ENCODE measurements around the gene FOLR2.

The FOLR2 gene

GRCh38 chr11:72239849-72240460 is 23.4 kb downstream of the FOLR2 start:
- no peak for DNase-seq (ENCODE audit: low spot score)
- TF ChIP-seq, protein P1, sequence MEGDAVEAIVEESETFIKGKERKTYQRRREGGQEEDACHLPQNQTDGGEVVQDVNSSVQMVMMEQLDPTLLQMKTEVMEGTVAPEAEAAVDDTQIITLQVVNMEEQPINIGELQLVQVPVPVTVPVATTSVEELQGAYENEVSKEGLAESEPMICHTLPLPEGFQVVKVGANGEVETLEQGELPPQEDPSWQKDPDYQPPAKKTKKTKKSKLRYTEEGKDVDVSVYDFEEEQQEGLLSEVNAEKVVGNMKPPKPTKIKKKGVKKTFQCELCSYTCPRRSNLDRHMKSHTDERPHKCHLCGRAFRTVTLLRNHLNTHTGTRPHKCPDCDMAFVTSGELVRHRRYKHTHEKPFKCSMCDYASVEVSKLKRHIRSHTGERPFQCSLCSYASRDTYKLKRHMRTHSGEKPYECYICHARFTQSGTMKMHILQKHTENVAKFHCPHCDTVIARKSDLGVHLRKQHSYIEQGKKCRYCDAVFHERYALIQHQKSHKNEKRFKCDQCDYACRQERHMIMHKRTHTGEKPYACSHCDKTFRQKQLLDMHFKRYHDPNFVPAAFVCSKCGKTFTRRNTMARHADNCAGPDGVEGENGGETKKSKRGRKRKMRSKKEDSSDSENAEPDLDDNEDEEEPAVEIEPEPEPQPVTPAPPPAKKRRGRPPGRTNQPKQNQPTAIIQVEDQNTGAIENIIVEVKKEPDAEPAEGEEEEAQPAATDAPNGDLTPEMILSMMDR (IDR thresholded peaks at IDR 0.05): no peak
- Histone ChIP-seq H3K4me3 (peak overlapping the region; percentile 71), H3K27ac (peak overlapping the region in 1 of 2 donors; percentile 52)

DNA sequence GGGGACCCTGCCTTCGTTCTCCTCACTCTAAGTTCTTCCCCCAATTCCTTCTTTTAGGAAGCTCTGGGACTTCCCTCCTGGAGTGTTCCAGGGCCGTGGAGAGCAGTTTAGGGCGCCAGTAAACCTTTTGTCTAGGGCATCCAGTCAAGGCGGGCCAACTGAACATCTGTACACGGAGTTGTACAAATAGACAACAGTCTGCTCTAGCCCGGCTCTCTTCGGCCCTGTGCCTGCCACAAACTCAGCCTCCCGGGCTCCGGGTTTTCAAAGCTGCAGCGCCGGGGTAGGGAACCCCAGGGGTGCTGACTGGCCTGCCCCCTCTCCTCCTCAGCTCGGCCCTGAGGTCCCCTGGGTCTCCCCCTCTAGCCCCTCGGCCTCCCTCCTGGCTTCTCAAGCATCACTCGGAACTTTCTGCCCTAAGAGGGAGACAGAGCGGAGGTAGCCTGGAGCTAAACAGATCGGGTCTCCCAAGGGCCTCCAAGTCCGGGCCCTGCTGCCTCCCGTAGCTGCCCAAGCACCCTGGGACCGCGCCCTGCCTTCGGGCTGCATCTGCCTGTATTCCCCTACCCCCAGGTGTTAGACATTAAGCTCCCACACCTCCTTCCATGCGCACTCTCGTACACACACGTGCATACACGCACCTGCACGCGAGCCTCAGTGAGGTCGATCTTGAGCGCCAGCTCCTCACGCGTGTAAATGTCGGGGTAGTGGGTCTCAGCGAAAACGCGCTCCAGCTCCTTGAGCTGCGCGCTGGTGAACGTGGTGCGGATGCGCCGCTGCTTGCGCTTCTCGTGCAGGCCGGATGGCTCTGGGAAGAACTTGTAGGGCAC is 24.1 kb downstream of the FOLR2 start:
- peak overlapping the region in 1 of 2 donors; percentile 52 for H3K27ac ChIP-seq
- H3K4me3 ChIP-seq: peak overlapping the region; percentile 71
- TF ChIP-seq, protein P1 (IDR thresholded peaks at IDR 0.05): no peak
- DNase-seq (ENCODE audit: low spot score): no peak

DNA sequence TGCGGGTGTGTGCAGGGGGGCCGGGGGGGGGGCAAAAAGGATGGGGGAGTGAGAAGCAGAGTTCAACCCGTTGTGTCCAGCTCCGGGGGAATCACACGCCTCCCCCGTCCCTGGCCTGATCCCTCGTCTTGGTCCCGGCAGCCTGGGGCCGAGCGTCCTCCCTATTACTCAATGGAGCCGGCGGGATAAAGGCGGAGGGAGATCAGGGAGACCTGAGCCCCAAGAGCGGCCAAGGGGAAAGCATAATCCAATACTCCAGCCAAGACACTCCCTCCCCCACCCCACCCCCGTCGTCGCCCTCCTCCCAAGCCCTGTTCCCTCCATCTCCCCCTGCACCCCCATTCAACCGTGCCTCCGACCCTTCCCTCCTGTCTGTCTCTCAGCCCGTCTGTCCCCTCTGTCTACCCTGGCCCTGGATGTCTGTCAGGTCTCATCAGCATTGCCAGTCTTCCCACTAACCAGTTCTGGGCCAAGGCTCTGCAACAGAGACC is 24.7 kb downstream of the FOLR2 start:
- DNase-seq (ENCODE audit: low spot score): peak; percentile 72

DNA sequence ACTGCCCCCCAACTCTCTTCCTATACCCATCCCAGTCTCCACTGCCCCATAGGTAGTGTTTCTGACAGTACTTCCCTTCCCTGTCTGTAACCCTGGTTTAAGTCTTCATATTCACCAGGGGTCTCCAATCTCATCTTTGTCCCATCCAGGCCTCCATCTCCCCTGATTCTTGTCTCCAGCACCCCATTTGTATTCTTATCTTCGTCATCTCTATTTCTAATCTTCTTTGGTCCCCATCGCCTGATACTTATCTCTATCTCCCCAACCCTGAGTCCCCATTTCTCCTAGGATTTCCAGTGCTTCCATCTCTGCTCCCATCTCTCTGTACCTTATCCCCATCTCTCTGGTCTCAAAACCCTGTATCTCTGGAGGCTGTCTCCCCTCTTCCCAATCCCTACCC is 25.5 kb downstream of the FOLR2 start:
- DNase-seq (ENCODE audit: low spot score): no peak
- Histone ChIP-seq H3K27ac (no peak overlapping the region), H3K4me3 (no peak overlapping the region)
- TF ChIP-seq, protein P1 (IDR thresholded peaks at IDR 0.05): no peak

More for the DNA sequence above, 24.7 kb downstream of the FOLR2 start:
- peak overlapping the region; percentile 71 for H3K4me3 ChIP-seq
- TF ChIP-seq, protein P1 (IDR thresholded peaks at IDR 0.05): no peak
- no peak overlapping the region for H3K27ac ChIP-seq

DNA sequence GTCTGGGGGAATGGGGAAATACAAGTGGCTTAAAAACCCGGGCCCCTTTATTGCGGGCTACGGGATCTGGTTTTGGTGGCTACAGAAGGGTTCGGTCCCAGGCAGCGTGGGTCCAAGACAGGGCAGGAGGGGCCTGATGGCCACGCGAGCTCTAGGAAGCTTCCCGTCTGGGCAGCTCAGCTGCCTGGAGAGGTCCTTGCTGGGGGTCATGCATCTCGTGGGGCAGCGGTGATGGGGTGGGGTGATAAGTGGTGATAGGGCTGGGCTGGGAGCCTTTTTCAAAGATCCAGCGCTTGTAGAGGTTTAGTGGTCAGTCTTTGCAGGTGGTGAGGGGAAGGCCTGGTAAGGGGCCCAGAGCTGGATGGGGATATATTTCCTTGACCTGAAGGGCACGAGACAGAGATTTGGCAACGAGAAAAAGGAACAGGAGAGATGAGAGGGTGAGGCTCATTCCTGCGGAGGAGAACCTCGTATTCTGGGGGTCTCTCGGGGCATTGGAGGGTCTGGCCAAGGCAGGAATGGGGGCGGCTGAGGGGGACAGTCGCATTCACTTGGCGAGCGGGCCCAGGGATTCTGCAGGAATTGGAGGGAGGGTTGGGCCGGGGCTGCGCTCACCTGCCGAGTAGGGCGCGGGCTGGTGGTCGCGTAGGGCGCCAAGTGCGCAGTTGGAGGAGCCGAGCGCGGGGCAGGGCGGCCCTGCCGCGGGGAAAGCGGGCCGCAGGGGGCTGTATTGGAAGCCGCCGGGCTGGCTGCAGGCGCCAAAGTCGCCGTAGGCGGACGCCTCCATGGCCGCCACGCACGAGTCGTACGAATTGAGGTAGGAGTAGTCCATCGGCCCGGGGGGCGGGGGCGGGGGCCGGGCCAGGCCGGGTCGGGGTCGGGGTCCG is 26.8 kb downstream of the FOLR2 start:
- no peak overlapping the region for H3K27ac ChIP-seq
- H3K4me3 ChIP-seq: peak overlapping the region; percentile 54
- DNase-seq (ENCODE audit: low spot score): no peak
- TF ChIP-seq, protein P1 (IDR thresholded peaks at IDR 0.05): no peak

- DNase-seq (ENCODE audit: low spot score): no peak
- TF ChIP-seq, protein P1 (IDR thresholded peaks at IDR 0.05): no peak
These were observed 27.4 kb downstream of the FOLR2 start, which contains the start of gene PHOX2A for GRCh38 chr11:72244060-72244360. Gene PHOX2A (minus strand): TSS chr11:72244176. CDS start chr11:72244004, 172 bp downstream.

More at GRCh38 chr11:72244060-72244360, 27.4 kb downstream of the FOLR2 start, which contains the start of gene PHOX2A:
- Histone ChIP-seq H3K4me3 (peak within 1 kb of the TSS; percentile 54), H3K27ac (no peak within 1 kb of the TSS)

Measured in coronary artery (tissue), 2 donors.